Upper lobe of right lung (tissue), 1 donor: ENCODE results near the gene QSOX2. TPM values are rescaled to one million over a fixed set of nuclear protein-coding genes. Genes with fewer than 3 reads are reported as not detected.
A peak's percentile ranks its signal among the peaks of the same experiment; 100 is the strongest.

Experiments used
- ATAC-seq: fragments of 200-7000 bp; cut with Tn5 transposase; one replicate; pipeline ENCODE4 v1.9.1; 2020; ENCODE audit warnings: mild to moderate bottlenecking, moderate library complexity
- DNase-seq: peaks from one replicate; pipeline ENCODE4 v3.0.0-alpha.2; 2020
- H3K27ac ChIP-seq: fragments of 200-600 bp; one replicate; pipeline ENCODE4 v1.8.0; 2022
- H3K27me3 ChIP-seq: fragments of 200-600 bp; one replicate; pipeline ENCODE4 v1.8.0; 2022; ENCODE audit warnings: mild to moderate bottlenecking
- H3K36me3 ChIP-seq: fragments of 200-600 bp; one replicate; pipeline ENCODE4 v1.8.0; 2022
- H3K4me1 ChIP-seq: fragments of 200-600 bp; one replicate; pipeline ENCODE4 v1.8.0; 2022
- H3K4me3 ChIP-seq: fragments of 200-600 bp; one replicate; pipeline ENCODE4 v1.8.0; 2022; ENCODE audit warnings: mild to moderate bottlenecking
- H3K9me3 ChIP-seq: fragments of 200-600 bp; one replicate; pipeline ENCODE4 v1.8.0; 2022
- intact Hi-C: fragments of 100-400 bp; cut with DNase I; formaldehyde crosslinking; loops from one replicate; pipeline ENCODE4 v1.11.0; 2022
- total RNA-seq: library from RNA; stranded (reverse); fragmentation: NEBNext Ultra II Directional; extraction: Animal tissue kit (Norgen Biotek cat#: 25700); gene quantifications from one replicate; pipeline ENCODE4 v1.2.1, GENCODE V29; 2021
- TF ChIP-seq, protein P1 (sequence below): fragments of 200-600 bp; IDR thresholded peaks from one replicate; pipeline ENCODE4 v1.8.0; 2022; ENCODE audit warnings: antibody characterized with exemption
- donor health status: DM: no; HTN: yes; CAD: no; lungs with severe emphysema.

QSOX2 gene
- total RNA-seq, 1 donor from 2014 or later: 13.1 TPM

DNA sequence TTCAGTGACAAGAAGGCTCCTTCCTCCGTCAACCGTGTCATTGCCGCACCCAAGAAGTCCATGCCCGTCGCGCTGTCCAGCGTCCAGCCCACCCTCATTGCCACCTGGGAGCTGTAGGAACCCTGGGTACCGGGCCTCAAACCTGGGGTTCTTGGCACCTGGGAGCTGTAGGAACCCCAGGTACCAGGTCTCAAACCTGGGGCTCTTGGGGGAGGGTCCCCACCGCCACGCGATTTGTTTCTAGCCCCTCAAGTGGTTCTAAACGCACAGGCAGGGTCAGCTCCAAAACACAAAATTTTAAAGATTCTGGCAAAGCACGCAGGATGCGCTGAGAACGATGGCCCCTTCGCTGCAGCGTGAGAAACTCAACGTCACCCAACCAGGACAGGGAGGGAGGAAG lies 58.4 kb downstream of the QSOX2 start:
- H3K4me3 ChIP-seq: no peak overlapping the region
- no peaks in the 10 kb centered on the region for H3K9me3 ChIP-seq
- ATAC-seq (no peak), DNase-seq (no peak)
- intact Hi-C loops: no loop called here
- TF ChIP-seq, protein P1, sequence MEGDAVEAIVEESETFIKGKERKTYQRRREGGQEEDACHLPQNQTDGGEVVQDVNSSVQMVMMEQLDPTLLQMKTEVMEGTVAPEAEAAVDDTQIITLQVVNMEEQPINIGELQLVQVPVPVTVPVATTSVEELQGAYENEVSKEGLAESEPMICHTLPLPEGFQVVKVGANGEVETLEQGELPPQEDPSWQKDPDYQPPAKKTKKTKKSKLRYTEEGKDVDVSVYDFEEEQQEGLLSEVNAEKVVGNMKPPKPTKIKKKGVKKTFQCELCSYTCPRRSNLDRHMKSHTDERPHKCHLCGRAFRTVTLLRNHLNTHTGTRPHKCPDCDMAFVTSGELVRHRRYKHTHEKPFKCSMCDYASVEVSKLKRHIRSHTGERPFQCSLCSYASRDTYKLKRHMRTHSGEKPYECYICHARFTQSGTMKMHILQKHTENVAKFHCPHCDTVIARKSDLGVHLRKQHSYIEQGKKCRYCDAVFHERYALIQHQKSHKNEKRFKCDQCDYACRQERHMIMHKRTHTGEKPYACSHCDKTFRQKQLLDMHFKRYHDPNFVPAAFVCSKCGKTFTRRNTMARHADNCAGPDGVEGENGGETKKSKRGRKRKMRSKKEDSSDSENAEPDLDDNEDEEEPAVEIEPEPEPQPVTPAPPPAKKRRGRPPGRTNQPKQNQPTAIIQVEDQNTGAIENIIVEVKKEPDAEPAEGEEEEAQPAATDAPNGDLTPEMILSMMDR: no peak
- H3K36me3 ChIP-seq: no peaks in the 10 kb centered on the region
- no peaks in the 10 kb centered on the region for H3K4me1 ChIP-seq
- H3K27ac ChIP-seq: no peak overlapping the region
- H3K27me3 ChIP-seq: peaks cover 74% of the 10 kb centered on the region

DNA sequence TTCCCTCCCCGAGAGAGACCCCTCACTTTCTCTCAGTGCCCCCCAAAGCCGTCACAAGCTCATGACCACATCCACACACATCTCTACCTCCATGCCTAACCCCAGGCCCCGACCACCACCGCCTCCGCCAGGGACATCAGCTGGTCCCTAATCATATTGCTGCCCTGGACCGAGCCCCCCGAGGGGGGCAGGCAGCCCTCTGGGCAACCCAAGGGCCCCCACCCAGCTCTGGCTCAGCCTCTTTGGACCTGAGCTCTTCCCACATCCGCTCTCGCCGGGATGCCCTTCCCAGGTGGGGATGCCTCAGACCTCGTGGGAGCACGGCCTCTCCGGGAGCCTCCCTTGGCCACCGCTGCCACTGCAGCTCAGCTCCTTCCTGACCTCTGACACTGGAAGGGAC lies 59.2 kb downstream of the QSOX2 start:
- intact Hi-C loops: no loop called here
- Histone ChIP-seq H3K9me3 (no peaks in the 10 kb centered on the region), H3K4me3 (no peak overlapping the region), H3K36me3 (no peaks in the 10 kb centered on the region), H3K27me3 (peaks cover 66% of the 10 kb centered on the region), H3K4me1 (no peaks in the 10 kb centered on the region), H3K27ac (no peak overlapping the region)
- DNase-seq (no peak), ATAC-seq (no peak)
- TF ChIP-seq, protein P1: no peak

DNA sequence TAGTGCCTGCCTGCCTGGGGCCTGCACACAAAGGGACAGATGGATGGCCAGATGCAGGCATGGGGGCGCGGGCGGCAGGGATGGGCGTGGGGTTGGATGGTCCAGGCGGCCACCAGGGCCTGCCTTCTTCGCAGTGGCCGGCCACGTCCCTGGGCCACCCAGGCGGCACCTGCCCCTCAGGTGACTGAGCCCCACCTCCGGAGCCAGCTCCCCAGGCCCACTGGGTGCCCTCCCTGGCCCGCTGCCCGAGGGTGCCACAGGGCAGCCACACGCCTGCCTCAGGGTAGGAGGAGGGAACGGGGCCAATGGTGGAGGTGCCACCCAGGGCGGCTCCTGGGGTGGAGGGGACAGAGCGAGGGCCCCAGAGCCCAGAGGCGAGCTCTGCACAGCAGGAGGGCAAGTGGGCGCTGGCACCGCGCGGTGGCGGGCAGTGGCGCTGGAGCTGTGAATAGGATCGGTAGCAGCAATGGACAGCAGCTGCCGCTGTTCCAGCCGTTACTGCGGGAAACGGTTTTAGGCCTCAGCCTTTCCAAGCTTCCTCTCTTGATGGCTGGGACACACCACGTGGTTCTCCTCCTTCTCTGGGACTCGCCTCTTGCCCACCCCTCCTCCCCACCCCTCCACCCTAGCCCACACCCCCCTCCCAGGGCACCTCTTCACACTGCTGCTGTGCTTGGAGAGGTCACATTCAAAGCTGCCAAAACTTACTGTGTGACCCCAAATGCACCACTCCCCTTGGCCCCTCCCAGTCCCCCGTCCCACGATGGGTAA lies 59.8 kb downstream of the QSOX2 start:
- no peak for DNase-seq
- H3K9me3 ChIP-seq: no peaks in the 10 kb centered on the region
- no peaks in the 10 kb centered on the region for H3K36me3 ChIP-seq
- intact Hi-C loops: no loop called here
- H3K4me3 ChIP-seq: no peak overlapping the region
- H3K27ac ChIP-seq: no peak overlapping the region
- H3K27me3 ChIP-seq: peaks cover 60% of the 10 kb centered on the region
- TF ChIP-seq, protein P1: no peak
- ATAC-seq: no peak
- no peaks in the 10 kb centered on the region for H3K4me1 ChIP-seq

GRCh38 chr9:136185066-136185465 lies 60.5 kb downstream of the QSOX2 start:
- H3K9me3 ChIP-seq: no peaks in the 10 kb centered on the region
- TF ChIP-seq, protein P1: no peak
- H3K4me1 ChIP-seq: no peaks in the 10 kb centered on the region
- intact Hi-C loops: no loop called here
- H3K27ac ChIP-seq: no peak overlapping the region
- ATAC-seq (no peak), DNase-seq (no peak)
- H3K4me3 ChIP-seq: no peak overlapping the region
- no peaks in the 10 kb centered on the region for H3K36me3 ChIP-seq
- peaks cover 53% of the 10 kb centered on the region for H3K27me3 ChIP-seq

DNA sequence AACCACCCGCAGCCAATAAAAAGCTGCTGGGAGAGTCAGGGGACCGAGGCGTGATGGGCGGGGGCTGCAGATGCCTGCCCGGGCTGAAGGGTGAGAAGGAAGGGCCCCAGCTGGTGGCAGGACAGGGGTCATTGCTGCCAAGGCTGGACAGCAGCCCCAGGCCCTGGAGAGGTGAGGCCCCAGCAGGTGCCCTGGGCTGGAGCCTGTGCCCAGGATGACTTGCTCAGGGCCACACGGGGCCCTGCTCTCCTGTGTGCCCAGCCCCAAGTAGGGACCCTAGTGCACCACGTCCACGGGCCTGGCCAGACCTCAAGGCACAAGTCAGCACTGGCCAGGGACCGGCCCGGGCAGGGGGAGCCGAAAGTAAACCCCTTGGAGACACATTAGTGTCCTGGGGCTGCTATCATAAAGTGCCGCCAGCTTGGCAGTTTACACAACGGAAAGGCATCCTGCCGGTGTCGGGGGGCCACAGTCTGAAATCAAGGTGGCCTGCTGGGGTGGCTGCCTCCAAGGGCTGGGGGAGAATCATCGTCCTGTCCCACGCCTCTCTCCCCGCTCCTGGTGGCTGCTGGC lies 62.7 kb downstream of the QSOX2 start:
- peaks cover 47% of the 10 kb centered on the region for H3K27me3 ChIP-seq
- no peak overlapping the region for H3K4me3 ChIP-seq
- TF ChIP-seq, protein P1: no peak
- no peak overlapping the region for H3K27ac ChIP-seq
- H3K9me3 ChIP-seq: no peaks in the 10 kb centered on the region
- DNase-seq (peak; percentile 61), ATAC-seq (no peak)
- no peaks in the 10 kb centered on the region for H3K4me1 ChIP-seq
- intact Hi-C loops: no loop called here
- H3K36me3 ChIP-seq: no peaks in the 10 kb centered on the region
